ENCODE measurements around the gene FLT3.

Gene FLT3

DNA sequence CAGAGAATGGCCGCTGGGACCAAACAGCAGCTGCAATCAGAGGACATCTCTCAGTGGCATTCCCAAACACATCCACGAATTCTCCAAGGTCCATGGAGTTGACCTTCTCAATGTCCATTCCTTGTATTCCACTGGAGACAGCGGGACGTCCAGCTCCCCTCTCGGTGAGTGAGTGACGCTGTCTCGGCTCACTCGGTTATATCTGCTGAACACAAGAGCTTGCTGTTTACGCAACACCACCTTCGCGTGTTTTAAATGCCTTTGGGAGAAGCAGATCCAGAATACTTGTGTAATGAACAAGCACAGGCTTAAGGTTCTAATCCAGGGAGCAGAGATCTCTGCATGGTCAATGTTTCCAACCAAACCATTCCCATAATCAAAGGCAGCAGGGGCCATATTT, 111.9 kb downstream of the FLT3 start, which contains the start of gene URAD:
Gene URAD, minus strand, starts transcription at position 174 of the 400 bp plus-strand sequence. Its CDS starts 56 bp downstream, at position 118.
- no peak for TF ChIP-seq CTCF (IDR thresholded peaks at IDR 0.05; ENCODE audit: insufficient read depth, low read depth, low read length, missing control alignments)
- no peak for DNase-seq (ENCODE audit: low read depth)

GRCh38 chr13:27985600-27985999, 114.8 kb downstream of the FLT3 start:
- TF ChIP-seq CTCF (IDR thresholded peaks at IDR 0.05; ENCODE audit: insufficient read depth, low read depth, low read length, missing control alignments), result no peak
- no peak for DNase-seq (ENCODE audit: low read depth)
- no peak overlapping the region for H3K4me3 ChIP-seq (ENCODE audit: low read depth, low read length)

More for the DNA sequence above, 111.9 kb downstream of the FLT3 start, which contains the start of gene URAD:
- H3K4me3 ChIP-seq (ENCODE audit: low read depth, low read length), result no peak within 1 kb of the TSS

DNA sequence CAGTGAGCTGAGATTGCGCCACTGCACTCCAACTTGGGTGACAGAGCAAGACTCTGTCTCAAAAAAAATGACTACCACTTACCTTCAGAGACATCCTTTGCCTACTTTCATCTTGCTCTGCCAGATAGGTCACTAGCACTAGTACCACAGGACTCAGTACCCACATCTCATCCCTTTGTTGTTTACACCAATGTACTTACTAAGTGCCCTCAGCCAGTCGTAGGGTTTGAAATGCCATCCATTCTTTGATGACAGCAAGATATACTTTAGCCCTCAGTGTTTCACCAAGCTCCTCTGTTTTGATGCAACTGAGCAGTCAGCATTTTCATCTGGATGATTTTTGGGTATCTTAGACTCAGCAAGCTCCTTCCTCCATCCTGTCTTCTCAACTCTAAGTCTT, 118.0 kb downstream of the FLT3 start:
- TF ChIP-seq CTCF (IDR thresholded peaks at IDR 0.05; ENCODE audit: insufficient read depth, low read depth, low read length, missing control alignments), result no peak
- no peak overlapping the region for H3K4me3 ChIP-seq (ENCODE audit: low read depth, low read length)
- DNase-seq (ENCODE audit: low read depth), result no peak

DNA sequence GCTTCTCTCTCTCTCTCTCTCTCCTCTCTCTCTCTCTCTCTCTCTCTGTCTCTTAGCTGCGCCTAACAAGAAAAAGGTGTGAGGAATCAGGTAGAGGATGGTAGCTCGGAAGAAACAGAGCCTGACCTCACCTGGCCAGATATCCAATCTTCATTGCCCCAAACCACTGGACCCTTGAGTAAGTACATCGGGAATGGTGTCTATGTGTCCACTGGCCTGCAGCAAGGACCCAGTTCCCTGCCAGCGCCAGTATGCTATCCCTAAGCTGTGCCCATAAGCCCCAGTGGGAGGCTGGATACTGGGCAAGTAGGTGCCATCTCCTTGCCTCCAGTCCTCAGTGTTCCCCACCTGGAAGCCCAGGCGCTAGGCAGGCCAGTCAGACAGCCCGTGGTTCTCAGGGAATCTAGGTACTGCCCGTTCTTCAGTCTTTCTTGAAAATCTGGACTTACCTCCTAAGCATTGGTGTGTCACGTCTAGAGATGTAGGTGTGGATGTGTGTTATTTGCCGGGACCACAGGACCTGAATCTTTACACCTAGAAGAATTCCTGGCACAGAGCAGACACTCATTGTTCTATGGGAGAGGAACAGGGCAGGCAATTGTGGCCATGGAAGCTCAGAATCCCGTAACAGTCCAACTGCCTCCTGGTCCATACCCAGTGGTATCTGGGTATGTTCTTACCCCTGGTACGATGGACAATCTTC, 119.2 kb downstream of the FLT3 start:
- H3K4me3 ChIP-seq (ENCODE audit: low read depth, low read length), result no peak overlapping the region
- TF ChIP-seq CTCF (IDR thresholded peaks at IDR 0.05; ENCODE audit: insufficient read depth, low read depth, low read length, missing control alignments), result no peak
- no peak for DNase-seq (ENCODE audit: low read depth)

- DNase-seq (ENCODE audit: low read depth), result no peak
- no peak for TF ChIP-seq CTCF (IDR thresholded peaks at IDR 0.05; ENCODE audit: insufficient read depth, low read depth, low read length, missing control alignments)
- H3K4me3 ChIP-seq (ENCODE audit: low read depth, low read length), result no peak overlapping the region
These were observed 119.9 kb downstream of the FLT3 start for GRCh38 chr13:27980280-27980998.

DNA sequence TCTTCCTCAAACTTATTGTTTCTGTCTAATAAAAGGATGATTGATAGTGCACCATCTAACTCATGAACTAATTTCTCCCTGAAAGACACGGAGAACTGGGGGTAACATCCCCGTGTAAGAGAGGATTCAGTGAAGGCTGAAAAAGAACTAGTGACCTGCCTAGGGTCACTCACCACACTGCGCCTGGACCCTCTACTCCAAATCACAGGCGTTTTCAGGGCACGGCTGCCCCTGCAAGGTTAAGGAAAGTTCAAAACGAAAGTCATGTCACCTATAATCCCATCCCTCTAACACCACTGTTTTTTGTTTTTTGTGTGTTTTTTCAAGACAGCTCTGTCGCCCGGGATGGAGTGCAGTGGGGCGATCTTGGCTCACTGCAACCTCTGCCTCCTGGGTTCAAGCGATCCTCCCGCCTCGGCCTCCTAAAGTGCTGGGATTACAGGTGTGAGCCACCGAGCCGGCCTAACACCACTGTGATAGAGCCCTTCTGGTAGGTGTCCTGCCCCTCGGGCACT, 120.6 kb downstream of the FLT3 start:
- TF ChIP-seq CTCF (IDR thresholded peaks at IDR 0.05; ENCODE audit: insufficient read depth, low read depth, low read length, missing control alignments), result no peak
- H3K4me3 ChIP-seq (ENCODE audit: low read depth, low read length), result no peak overlapping the region
- no peak for DNase-seq (ENCODE audit: low read depth)

Data from GM12865 (cell line).